ENCODE data around the gene RAB10. TPM values are rescaled to one million over a fixed set of nuclear protein-coding genes. Genes with fewer than 3 reads are reported as not detected.

RAB10 gene
- total RNA-seq, 2 experiments from 2014 or later: 13.5 to 13.8 TPM

DNA sequence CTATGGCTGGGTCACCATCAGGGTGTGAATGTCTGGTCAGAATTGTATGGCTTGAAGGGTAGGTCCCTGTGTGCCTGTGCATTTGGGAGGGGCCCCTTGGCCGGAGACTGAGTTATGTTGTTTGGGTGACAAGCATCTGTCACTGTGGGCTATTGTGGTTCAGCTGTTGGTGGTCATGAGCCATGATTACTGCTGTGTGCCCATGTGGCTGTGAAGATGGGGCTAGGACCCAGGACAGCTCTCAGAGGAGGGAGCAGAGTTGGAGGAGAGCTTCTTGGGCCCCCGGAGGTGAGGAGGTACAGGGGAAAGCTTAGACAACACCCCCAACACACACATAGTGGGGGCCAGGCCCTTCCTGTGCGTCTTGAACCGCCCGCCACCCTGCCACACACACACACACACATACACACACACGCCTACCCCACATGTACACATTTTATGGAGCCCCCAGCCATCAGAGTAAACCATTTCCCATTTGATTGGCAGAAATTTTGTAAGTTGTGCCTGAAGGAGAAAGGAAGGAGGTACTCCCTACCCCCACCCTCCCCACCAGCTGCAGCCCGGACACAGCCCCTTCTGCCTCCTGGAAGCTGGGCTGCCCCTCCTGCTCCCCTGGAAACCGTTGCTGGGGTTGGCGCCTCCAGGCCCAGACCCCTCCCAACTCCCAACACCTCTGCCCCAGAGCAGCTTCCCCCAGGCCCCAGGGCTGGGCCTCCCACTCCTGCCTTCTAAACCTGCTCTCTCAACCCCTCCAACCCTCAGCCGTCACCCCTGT, 141.0 kb downstream of the RAB10 start:
- H3K27me3 Mint-ChIP-seq: peaks cover 41% of the 10 kb centered on the region
- ATAC-seq (ENCODE audit: poor library complexity): no peak

DNA sequence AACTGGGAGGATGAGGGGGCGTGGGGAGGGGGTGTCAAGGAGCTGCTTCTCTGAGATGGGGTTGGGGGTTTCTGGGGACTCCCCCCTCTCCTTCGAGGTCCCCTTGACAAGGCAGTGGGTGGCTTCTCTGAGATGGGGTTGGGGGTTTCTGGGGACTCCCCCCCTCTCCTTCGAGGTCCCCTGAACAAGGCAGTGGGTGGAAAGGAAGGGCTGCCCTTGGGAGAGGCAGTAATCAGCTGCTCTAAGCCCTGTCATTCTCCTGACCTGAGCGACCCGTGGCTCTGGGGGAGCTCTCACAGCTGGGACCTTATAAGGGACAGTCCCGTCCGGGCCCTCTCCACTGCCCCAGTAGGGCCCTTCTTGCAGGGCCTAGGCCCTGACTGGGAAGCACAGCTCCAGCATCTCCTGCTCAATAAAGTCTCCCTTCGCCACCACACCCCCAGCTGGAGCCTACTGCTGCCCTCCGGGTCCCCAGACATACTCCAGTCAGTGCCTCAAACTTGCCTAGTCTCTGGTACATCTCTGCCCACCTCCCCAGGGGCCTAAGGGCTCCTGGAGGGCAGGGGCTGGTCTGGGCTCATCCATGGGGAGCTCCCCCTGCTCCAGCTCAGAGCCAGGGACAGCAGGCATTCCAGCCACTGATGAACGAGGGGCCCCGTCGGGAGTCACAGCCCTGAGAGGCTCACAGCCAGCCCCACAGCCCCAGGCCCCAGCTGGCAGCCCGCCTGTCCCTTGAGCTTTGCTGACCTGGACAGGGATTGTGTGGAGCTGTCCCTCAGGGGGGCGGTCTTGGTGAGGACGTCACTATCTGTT, 141.8 kb downstream of the RAB10 start:
- H3K9me3 ChIP-seq (ENCODE audit: control insufficient read depth in 1 of 2, insufficient read depth in 1 of 2, low read length in 2 of 2): peaks cover 0 to 27% of the 10 kb centered on the region in 2 experiments
- no peak for DNase-seq
- H3K9me3 Mint-ChIP-seq: no peaks in the 10 kb centered on the region
- ATAC-seq (ENCODE audit: poor library complexity): no peak
- no peak overlapping the region for H3K27ac ChIP-seq (ENCODE audit: low read depth in 1 of 2, low read length in 2 of 2)
- TF ChIP-seq, protein P1, sequence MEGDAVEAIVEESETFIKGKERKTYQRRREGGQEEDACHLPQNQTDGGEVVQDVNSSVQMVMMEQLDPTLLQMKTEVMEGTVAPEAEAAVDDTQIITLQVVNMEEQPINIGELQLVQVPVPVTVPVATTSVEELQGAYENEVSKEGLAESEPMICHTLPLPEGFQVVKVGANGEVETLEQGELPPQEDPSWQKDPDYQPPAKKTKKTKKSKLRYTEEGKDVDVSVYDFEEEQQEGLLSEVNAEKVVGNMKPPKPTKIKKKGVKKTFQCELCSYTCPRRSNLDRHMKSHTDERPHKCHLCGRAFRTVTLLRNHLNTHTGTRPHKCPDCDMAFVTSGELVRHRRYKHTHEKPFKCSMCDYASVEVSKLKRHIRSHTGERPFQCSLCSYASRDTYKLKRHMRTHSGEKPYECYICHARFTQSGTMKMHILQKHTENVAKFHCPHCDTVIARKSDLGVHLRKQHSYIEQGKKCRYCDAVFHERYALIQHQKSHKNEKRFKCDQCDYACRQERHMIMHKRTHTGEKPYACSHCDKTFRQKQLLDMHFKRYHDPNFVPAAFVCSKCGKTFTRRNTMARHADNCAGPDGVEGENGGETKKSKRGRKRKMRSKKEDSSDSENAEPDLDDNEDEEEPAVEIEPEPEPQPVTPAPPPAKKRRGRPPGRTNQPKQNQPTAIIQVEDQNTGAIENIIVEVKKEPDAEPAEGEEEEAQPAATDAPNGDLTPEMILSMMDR (IDR thresholded peaks at IDR 0.05): no peak
- peaks cover 34% of the 10 kb centered on the region for H3K4me1 ChIP-seq (ENCODE audit: insufficient read depth, low read length)
- H3K27ac Mint-ChIP-seq: no peak overlapping the region
- peaks cover 22% of the 10 kb centered on the region for H3K4me1 Mint-ChIP-seq (ENCODE audit: low read depth)
- ChIA-PET CTCF (interaction anchor here (1.9 kb wide), 1 partner anchor 9 kb away, joined by 9 read pairs; no protein-coding TSS in a partner anchor), POLR2A (interaction anchor here (3.3 kb wide), 1 partner anchor 9 kb away, joined by 13 read pairs; no protein-coding TSS in a partner anchor)
- no peaks in the 10 kb centered on the region for H3K36me3 ChIP-seq (ENCODE audit: insufficient read depth, low read length)
- H3K27me3 ChIP-seq (ENCODE audit: control insufficient read depth in 1 of 2, insufficient read depth in 2 of 2, low read length in 2 of 2): peaks cover 51 to 54% of the 10 kb centered on the region in 2 experiments
- no peaks in the 10 kb centered on the region for H3K36me3 Mint-ChIP-seq (ENCODE audit: low read depth)
- H3K4me3 ChIP-seq (ENCODE audit: low read length): no peak overlapping the region
- H3K4me3 Mint-ChIP-seq: peak overlapping the region; percentile 54
- intact Hi-C loops (cut with DNase I, micrococcal nuclease): no loop called here
- H3K27me3 Mint-ChIP-seq: peaks cover 45% of the 10 kb centered on the region

More for the DNA sequence above, 141.0 kb downstream of the RAB10 start:
- H3K9me3 Mint-ChIP-seq: no peaks in the 10 kb centered on the region
- peaks cover 34% of the 10 kb centered on the region for H3K4me1 ChIP-seq (ENCODE audit: insufficient read depth, low read length)
- H3K4me3 ChIP-seq (ENCODE audit: low read length): no peak overlapping the region
- no peaks in the 10 kb centered on the region for H3K36me3 ChIP-seq (ENCODE audit: insufficient read depth, low read length)
- peaks cover 22% of the 10 kb centered on the region for H3K4me1 Mint-ChIP-seq (ENCODE audit: low read depth)
- peaks cover 47 to 54% of the 10 kb centered on the region in 2 experiments for H3K27me3 ChIP-seq (ENCODE audit: control insufficient read depth in 1 of 2, insufficient read depth in 2 of 2, low read length in 2 of 2)
- no peak overlapping the region for H3K27ac ChIP-seq (ENCODE audit: low read depth in 1 of 2, low read length in 2 of 2)
- DNase-seq: no peak
- ChIA-PET CTCF (interaction anchor here (0.6 to 1.9 kb wide), 3 partner anchors 10 to 99 kb away, joined by 3 to 9 read pairs (median 6); no protein-coding TSS in a partner anchor), POLR2A (interaction anchor here (3.3 kb wide), 1 partner anchor 10 kb away, joined by 13 read pairs; no protein-coding TSS in a partner anchor)
- no peaks in the 10 kb centered on the region for H3K36me3 Mint-ChIP-seq (ENCODE audit: low read depth)
- TF ChIP-seq, protein P1 (IDR thresholded peaks at IDR 0.05): no peak
- no peak overlapping the region for H3K27ac Mint-ChIP-seq
- H3K9me3 ChIP-seq (ENCODE audit: control insufficient read depth in 1 of 2, insufficient read depth in 1 of 2, low read length in 2 of 2): peaks cover 0 to 27% of the 10 kb centered on the region in 2 experiments
- peak overlapping the region; percentile 81 for H3K4me3 Mint-ChIP-seq
- intact Hi-C loops (cut with DNase I, micrococcal nuclease): loop anchor here in 1 of 2 experiments (5.0 kb wide), 1 partner anchor 152 kb away; no protein-coding TSS in a partner anchor

DNA sequence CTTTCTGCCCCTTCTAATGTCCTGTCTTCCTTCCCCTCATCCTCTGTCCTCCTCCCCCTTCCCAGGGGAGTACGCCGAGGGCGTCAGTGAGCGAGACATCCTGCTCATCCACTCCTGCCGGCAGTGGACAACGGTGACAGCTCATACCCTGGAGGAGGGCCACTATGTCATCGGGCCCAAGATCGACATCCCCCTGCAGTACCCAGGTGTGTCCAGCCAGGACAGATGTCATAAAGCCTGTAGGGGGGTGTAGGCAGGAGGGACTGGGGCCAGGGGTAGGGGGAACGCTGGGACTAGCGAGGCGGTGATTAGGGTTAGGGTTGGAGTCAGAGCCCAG, 142.4 kb downstream of the RAB10 start:
- no peak for DNase-seq
- H3K9me3 Mint-ChIP-seq: no peaks in the 10 kb centered on the region
- no peaks in the 10 kb centered on the region for H3K36me3 Mint-ChIP-seq (ENCODE audit: low read depth)
- peak overlapping the region; percentile 54 for H3K4me3 Mint-ChIP-seq
- peaks cover 47 to 54% of the 10 kb centered on the region in 2 experiments for H3K27me3 ChIP-seq (ENCODE audit: control insufficient read depth in 1 of 2, insufficient read depth in 2 of 2, low read length in 2 of 2)
- peaks cover 34% of the 10 kb centered on the region for H3K4me1 ChIP-seq (ENCODE audit: insufficient read depth, low read length)
- ATAC-seq (ENCODE audit: poor library complexity): no peak
- peaks cover 46% of the 10 kb centered on the region for H3K27me3 Mint-ChIP-seq
- no peak overlapping the region for H3K4me3 ChIP-seq (ENCODE audit: low read length)
- no peaks in the 10 kb centered on the region for H3K36me3 ChIP-seq (ENCODE audit: insufficient read depth, low read length)
- CTCF ChIA-PET: interaction anchor here (1.9 kb wide), 1 partner anchor 8 kb away, joined by 9 read pairs; no protein-coding TSS in a partner anchor
- TF ChIP-seq, protein P1 (IDR thresholded peaks at IDR 0.05): no peak
- H3K9me3 ChIP-seq (ENCODE audit: control insufficient read depth in 1 of 2, insufficient read depth in 1 of 2, low read length in 2 of 2): peaks cover 0 to 25% of the 10 kb centered on the region in 2 experiments
- no peak overlapping the region for H3K27ac Mint-ChIP-seq
- H3K4me1 Mint-ChIP-seq (ENCODE audit: low read depth): peaks cover 22% of the 10 kb centered on the region
- intact Hi-C loops (cut with DNase I, micrococcal nuclease): no loop called here
- H3K27ac ChIP-seq (ENCODE audit: low read depth in 1 of 2, low read length in 2 of 2): no peak overlapping the region
- POLR2A ChIA-PET: interaction anchor here (3.3 kb wide), 1 partner anchor 8 kb away, joined by 13 read pairs; no protein-coding TSS in a partner anchor
